Measurements from ENCODE around the gene EXOC4.

GRCh38 chr7:133484086-133484485 is 231.2 kb downstream of the EXOC4 start:
- TF ChIP-seq INSM2 (tag by site-specific recombination; IDR thresholded peaks at IDR 0.05), result no peak
- TF ChIP-seq, protein P1, sequence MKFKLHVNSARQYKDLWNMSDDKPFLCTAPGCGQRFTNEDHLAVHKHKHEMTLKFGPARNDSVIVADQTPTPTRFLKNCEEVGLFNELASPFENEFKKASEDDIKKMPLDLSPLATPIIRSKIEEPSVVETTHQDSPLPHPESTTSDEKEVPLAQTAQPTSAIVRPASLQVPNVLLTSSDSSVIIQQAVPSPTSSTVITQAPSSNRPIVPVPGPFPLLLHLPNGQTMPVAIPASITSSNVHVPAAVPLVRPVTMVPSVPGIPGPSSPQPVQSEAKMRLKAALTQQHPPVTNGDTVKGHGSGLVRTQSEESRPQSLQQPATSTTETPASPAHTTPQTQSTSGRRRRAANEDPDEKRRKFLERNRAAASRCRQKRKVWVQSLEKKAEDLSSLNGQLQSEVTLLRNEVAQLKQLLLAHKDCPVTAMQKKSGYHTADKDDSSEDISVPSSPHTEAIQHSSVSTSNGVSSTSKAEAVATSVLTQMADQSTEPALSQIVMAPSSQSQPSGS (tag by site-specific recombination; IDR thresholded peaks at IDR 0.05; ENCODE audit: low read depth), result no peak
- no peak for TF ChIP-seq ZNF146 (tag by site-specific recombination; IDR thresholded peaks at IDR 0.05)
- TF ChIP-seq, protein P2, sequence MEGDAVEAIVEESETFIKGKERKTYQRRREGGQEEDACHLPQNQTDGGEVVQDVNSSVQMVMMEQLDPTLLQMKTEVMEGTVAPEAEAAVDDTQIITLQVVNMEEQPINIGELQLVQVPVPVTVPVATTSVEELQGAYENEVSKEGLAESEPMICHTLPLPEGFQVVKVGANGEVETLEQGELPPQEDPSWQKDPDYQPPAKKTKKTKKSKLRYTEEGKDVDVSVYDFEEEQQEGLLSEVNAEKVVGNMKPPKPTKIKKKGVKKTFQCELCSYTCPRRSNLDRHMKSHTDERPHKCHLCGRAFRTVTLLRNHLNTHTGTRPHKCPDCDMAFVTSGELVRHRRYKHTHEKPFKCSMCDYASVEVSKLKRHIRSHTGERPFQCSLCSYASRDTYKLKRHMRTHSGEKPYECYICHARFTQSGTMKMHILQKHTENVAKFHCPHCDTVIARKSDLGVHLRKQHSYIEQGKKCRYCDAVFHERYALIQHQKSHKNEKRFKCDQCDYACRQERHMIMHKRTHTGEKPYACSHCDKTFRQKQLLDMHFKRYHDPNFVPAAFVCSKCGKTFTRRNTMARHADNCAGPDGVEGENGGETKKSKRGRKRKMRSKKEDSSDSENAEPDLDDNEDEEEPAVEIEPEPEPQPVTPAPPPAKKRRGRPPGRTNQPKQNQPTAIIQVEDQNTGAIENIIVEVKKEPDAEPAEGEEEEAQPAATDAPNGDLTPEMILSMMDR (tag by site-specific recombination; IDR thresholded peaks at IDR 0.05), result no peak
- TF ChIP-seq, protein P3, sequence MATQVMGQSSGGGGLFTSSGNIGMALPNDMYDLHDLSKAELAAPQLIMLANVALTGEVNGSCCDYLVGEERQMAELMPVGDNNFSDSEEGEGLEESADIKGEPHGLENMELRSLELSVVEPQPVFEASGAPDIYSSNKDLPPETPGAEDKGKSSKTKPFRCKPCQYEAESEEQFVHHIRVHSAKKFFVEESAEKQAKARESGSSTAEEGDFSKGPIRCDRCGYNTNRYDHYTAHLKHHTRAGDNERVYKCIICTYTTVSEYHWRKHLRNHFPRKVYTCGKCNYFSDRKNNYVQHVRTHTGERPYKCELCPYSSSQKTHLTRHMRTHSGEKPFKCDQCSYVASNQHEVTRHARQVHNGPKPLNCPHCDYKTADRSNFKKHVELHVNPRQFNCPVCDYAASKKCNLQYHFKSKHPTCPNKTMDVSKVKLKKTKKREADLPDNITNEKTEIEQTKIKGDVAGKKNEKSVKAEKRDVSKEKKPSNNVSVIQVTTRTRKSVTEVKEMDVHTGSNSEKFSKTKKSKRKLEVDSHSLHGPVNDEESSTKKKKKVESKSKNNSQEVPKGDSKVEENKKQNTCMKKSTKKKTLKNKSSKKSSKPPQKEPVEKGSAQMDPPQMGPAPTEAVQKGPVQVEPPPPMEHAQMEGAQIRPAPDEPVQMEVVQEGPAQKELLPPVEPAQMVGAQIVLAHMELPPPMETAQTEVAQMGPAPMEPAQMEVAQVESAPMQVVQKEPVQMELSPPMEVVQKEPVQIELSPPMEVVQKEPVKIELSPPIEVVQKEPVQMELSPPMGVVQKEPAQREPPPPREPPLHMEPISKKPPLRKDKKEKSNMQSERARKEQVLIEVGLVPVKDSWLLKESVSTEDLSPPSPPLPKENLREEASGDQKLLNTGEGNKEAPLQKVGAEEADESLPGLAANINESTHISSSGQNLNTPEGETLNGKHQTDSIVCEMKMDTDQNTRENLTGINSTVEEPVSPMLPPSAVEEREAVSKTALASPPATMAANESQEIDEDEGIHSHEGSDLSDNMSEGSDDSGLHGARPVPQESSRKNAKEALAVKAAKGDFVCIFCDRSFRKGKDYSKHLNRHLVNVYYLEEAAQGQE (tag by site-specific recombination; IDR thresholded peaks at IDR 0.05), result no peak
- TF ChIP-seq ZNF76 (tag by site-specific recombination; IDR thresholded peaks at IDR 0.05; ENCODE audit: borderline replicate concordance, low read depth), result no peak
- no peak for TF ChIP-seq HIC1 (tag by site-specific recombination; IDR thresholded peaks at IDR 0.05)
- no peak for TF ChIP-seq ZEB2 (tag by site-specific recombination; IDR thresholded peaks at IDR 0.05)
- no peak for TF ChIP-seq ZNF660 (tag by site-specific recombination; IDR thresholded peaks at IDR 0.05)
